Rectal smooth muscle tissue (tissue), 1 donor: ENCODE data around the gene AHSG.
"Not testable (repeated sequence)": the region's sequence is repeated elsewhere in the genome, so short reads cannot be mapped to it uniquely, and the experiment has no call there.

Experiments used
- H3K27ac ChIP-seq: one replicate; pipeline ENCODE4 v1.7.0; 2013; ENCODE audit warnings: low read depth, low read length, inconsistent platforms
- H3K27me3 ChIP-seq: one replicate; pipeline ENCODE4 v1.7.0; 2013; ENCODE audit warnings: low read length; ENCODE audit not compliant: control insufficient read depth, insufficient read depth
- H3K36me3 ChIP-seq: one replicate; pipeline ENCODE4 v1.7.0; 2013; ENCODE audit warnings: low read length; ENCODE audit not compliant: control insufficient read depth, insufficient read depth
- H3K4me1 ChIP-seq: one replicate; pipeline ENCODE4 v1.7.0; 2013; ENCODE audit warnings: low read length; ENCODE audit not compliant: control insufficient read depth, insufficient read depth
- H3K4me3 ChIP-seq: one replicate; pipeline ENCODE4 v1.7.0; 2013; ENCODE audit warnings: low read length
- H3K9ac ChIP-seq: one replicate; pipeline ENCODE4 v1.7.0; 2013; ENCODE audit warnings: low read length

Gene AHSG

GRCh38 chr3:186582541-186582940 lies 30.3 kb upstream of the AHSG start:
- H3K4me3 ChIP-seq = no peak overlapping the region
- H3K27me3 ChIP-seq = no peaks in the 10 kb centered on the region
- H3K4me1 ChIP-seq = no peaks in the 10 kb centered on the region
- H3K36me3 ChIP-seq = peaks cover 34% of the 10 kb centered on the region
- no peak overlapping the region for H3K9ac ChIP-seq
- no peak overlapping the region for H3K27ac ChIP-seq

- Histone ChIP-seq H3K27me3 (no peaks in the 10 kb centered on the region), H3K4me1 (no peaks in the 10 kb centered on the region), H3K36me3 (peaks cover 34% of the 10 kb centered on the region), H3K9ac (no peak overlapping the region), H3K27ac (no peak overlapping the region), H3K4me3 (no peak overlapping the region)
Observed at GRCh38 chr3:186583831-186584230, 29.0 kb upstream of the AHSG start.

GRCh38 chr3:186586245-186586644 lies 26.6 kb upstream of the AHSG start:
- not testable (repeated sequence) for H3K4me1 ChIP-seq, H3K4me3 ChIP-seq, H3K9ac ChIP-seq, H3K27me3 ChIP-seq, H3K27ac ChIP-seq
- peaks cover 28% of the 10 kb centered on the region for H3K36me3 ChIP-seq

- H3K27ac ChIP-seq = no peak overlapping the region
- no peak overlapping the region for H3K4me3 ChIP-seq
- H3K36me3 ChIP-seq = peaks cover 22% of the 10 kb centered on the region
- H3K27me3 ChIP-seq = no peaks in the 10 kb centered on the region
- no peaks in the 10 kb centered on the region for H3K4me1 ChIP-seq
- no peak overlapping the region for H3K9ac ChIP-seq
Observed at GRCh38 chr3:186587183-186587582, 25.7 kb upstream of the AHSG start.

DNA sequence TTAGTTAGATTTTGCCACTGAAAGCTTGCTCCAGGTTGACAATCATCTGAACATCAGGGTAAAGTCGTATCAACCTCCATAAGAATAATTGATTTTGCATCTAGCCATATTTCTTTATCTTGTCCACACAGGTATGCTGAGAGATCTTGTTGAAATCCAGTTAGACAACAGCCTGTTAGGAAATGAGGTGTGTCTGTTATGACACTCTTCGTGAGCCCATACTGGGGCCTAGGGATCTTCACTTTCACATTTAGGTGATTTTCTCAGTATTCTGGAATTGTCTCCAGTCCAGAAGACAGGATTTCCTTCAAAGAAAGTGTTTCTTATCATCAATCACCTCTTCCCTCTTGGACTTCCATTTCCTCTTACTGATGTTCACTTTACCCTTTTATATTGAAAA lies 24.2 kb upstream of the AHSG start:
- no peaks in the 10 kb centered on the region for H3K27me3 ChIP-seq
- H3K9ac ChIP-seq = no peak overlapping the region
- H3K27ac ChIP-seq = no peak overlapping the region
- peaks cover 15% of the 10 kb centered on the region for H3K36me3 ChIP-seq
- H3K4me3 ChIP-seq = no peak overlapping the region
- no peaks in the 10 kb centered on the region for H3K4me1 ChIP-seq

DNA sequence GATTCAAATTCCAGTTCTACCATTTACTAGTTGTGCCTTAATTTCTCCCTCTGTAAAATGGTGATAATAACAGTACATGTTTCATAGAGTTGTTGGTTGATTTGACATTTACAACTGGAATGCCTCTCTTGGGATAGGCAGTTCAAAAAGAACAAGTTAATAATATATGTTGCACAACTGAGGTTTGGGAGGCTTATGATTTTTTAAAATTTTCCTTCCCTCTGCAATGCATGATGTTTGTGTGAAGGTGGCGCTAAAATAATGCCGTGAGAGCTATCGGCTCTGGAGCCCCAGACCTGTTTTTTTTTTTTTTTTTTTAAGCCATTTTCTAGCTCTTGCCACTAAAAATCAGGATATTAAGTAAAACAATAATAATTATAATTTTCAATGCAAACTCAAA lies 23.7 kb upstream of the AHSG start:
- H3K27ac ChIP-seq = no peak overlapping the region
- H3K27me3 ChIP-seq = no peaks in the 10 kb centered on the region
- no peaks in the 10 kb centered on the region for H3K4me1 ChIP-seq
- H3K36me3 ChIP-seq = peaks cover 10% of the 10 kb centered on the region
- no peak overlapping the region for H3K9ac ChIP-seq
- H3K4me3 ChIP-seq = no peak overlapping the region

GRCh38 chr3:186589856-186590579 lies 22.8 kb upstream of the AHSG start:
- H3K27ac ChIP-seq = no peak overlapping the region

GRCh38 chr3:186590580-186591295 lies 22.1 kb upstream of the AHSG start:
- H3K27ac ChIP-seq = no peak overlapping the region
- H3K27me3 ChIP-seq = no peaks in the 10 kb centered on the region
- no peaks in the 10 kb centered on the region for H3K4me1 ChIP-seq

More at GRCh38 chr3:186589856-186590579, 22.8 kb upstream of the AHSG start:
- no peak overlapping the region for H3K9ac ChIP-seq
- H3K4me1 ChIP-seq = no peaks in the 10 kb centered on the region
- peaks cover under 1% of the 10 kb centered on the region for H3K36me3 ChIP-seq
- no peak overlapping the region for H3K4me3 ChIP-seq
- H3K27me3 ChIP-seq = no peaks in the 10 kb centered on the region

DNA sequence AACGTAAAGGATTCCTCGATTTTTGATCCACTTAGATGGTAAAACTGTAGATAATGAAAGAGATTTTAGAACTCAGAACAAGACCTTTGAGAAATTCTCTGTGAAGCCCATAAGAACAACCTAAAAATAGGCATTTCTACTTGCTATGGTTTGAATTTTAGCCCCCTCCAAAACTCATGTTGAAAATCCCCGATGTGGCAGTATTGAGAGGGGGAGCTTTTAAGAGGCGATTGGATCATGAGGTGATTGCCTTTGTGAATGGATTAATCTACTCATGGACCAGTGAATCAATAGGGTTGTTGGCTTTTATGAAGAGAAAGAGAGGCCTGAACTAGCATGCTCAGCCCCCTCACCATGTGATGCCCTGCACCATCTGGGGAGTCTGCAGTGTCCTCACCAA lies 20.2 kb upstream of the AHSG start:
- no peaks in the 10 kb centered on the region for H3K4me1 ChIP-seq
- no peak overlapping the region for H3K4me3 ChIP-seq
- no peak overlapping the region for H3K9ac ChIP-seq
- no peaks in the 10 kb centered on the region for H3K27me3 ChIP-seq
- H3K27ac ChIP-seq = no peak overlapping the region
- H3K36me3 ChIP-seq = no peaks in the 10 kb centered on the region

More at GRCh38 chr3:186590580-186591295, 22.1 kb upstream of the AHSG start:
- Histone ChIP-seq H3K36me3 (no peaks in the 10 kb centered on the region), H3K4me3 (no peak overlapping the region), H3K9ac (no peak overlapping the region)

GRCh38 chr3:186593862-186594261 lies 19.0 kb upstream of the AHSG start:
- Histone ChIP-seq H3K27me3 (no peaks in the 10 kb centered on the region), H3K9ac (no peak overlapping the region), H3K27ac (no peak overlapping the region), H3K36me3 (no peaks in the 10 kb centered on the region), H3K4me3 (no peak overlapping the region), H3K4me1 (no peaks in the 10 kb centered on the region)

DNA sequence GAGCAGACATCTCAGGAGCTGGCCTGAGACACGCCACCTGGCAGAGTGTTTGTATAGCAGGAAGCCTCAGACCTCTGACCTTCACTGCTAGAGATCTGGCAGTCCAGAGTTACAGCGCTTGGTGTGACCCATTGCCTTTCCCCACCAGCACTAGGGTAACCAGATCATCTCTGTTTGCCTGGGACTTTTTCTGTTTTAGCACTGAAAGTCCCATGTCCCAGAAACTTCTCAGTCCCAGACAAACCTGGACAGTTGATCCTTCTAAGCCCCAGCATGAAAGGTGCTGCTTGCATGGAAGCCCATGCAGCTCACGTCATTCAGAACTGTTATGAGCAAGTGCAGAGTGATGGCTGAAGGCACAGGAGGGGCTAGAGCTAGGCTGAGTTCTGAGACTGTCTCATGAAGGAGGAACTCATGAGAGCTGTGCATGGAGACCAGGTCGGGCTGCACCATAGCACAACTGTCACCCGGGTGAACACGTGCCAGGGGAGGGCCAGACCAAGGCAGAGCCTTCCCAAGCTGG lies 18.2 kb upstream of the AHSG start:
- Histone ChIP-seq H3K27me3 (no peaks in the 10 kb centered on the region), H3K36me3 (no peaks in the 10 kb centered on the region), H3K4me3 (no peak overlapping the region), H3K27ac (no peak overlapping the region), H3K4me1 (no peaks in the 10 kb centered on the region), H3K9ac (no peak overlapping the region)

GRCh38 chr3:186596568-186597287 lies 16.1 kb upstream of the AHSG start:
- no peak overlapping the region for H3K27ac ChIP-seq
- H3K4me3 ChIP-seq = no peak overlapping the region
- H3K4me1 ChIP-seq = no peaks in the 10 kb centered on the region
- H3K9ac ChIP-seq = no peak overlapping the region
- H3K36me3 ChIP-seq = no peaks in the 10 kb centered on the region
- no peaks in the 10 kb centered on the region for H3K27me3 ChIP-seq
